SU-DHL-6 (cell line): ENCODE data around the gene DNAH11.

Experiments
- EZH2phosphoT487 ChIP-seq: fragments of 200-600 bp; sonication (generic), shearing (Covaris generic); conservative IDR thresholded peaks from 2 replicates; pipeline ENCODE4 v1.6.1; 2018; ENCODE audit warnings: mild to moderate bottlenecking, antibody characterized with exemption, low read length, moderate library complexity, mixed read lengths
- TF ChIP-seq, protein P1 (sequence below): fragments of 200-600 bp; sonication (generic); IDR thresholded peaks from one replicate; pipeline ENCODE4 v1.5.1; 2017; ENCODE audit warnings: antibody characterized with exemption, mild to moderate bottlenecking, low read length, moderate library complexity; ENCODE audit not compliant: insufficient read depth, poor library complexity, severe bottlenecking

DNA sequence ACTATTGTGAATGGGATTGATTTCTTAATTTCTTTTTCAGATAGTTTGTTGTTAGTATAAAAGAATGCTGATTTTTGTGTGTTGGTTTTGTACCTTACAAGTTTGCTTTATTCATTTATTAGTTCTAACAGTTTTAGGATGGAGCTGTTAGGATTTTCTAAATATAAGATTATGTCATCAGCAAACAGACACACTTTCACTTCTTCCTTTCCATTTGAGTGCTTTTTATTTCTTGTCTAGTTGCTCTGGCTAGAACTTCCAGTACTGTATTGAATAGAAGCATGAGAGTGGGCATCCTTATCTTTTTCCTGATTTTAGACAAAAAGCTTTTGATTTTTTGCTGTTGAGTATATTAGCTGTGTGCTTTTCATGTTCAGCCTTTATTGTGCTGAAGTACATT lies 81.5 kb downstream of the DNAH11 start:
- TF ChIP-seq, protein P1, sequence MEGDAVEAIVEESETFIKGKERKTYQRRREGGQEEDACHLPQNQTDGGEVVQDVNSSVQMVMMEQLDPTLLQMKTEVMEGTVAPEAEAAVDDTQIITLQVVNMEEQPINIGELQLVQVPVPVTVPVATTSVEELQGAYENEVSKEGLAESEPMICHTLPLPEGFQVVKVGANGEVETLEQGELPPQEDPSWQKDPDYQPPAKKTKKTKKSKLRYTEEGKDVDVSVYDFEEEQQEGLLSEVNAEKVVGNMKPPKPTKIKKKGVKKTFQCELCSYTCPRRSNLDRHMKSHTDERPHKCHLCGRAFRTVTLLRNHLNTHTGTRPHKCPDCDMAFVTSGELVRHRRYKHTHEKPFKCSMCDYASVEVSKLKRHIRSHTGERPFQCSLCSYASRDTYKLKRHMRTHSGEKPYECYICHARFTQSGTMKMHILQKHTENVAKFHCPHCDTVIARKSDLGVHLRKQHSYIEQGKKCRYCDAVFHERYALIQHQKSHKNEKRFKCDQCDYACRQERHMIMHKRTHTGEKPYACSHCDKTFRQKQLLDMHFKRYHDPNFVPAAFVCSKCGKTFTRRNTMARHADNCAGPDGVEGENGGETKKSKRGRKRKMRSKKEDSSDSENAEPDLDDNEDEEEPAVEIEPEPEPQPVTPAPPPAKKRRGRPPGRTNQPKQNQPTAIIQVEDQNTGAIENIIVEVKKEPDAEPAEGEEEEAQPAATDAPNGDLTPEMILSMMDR: no peak
- no peak for TF ChIP-seq EZH2phosphoT487
